MM.1S (cell line): ENCODE measurements around the gene ERAL1.

Source experiments
- CTCF ChIP-seq: fragments of 300-600 bp; sonication (generic); IDR thresholded peaks from 2 replicates; pipeline ENCODE4 v1.5.1; 2016; ENCODE audit warnings: antibody characterized with exemption, low read length, mixed read lengths
- EZH2phosphoT487 ChIP-seq: fragments of 300-600 bp; sonication (generic); IDR thresholded peaks from 2 replicates; pipeline ENCODE4 v1.6.1; 2018; ENCODE audit warnings: antibody characterized with exemption, low read length

- TF ChIP-seq CTCF (no peak), EZH2phosphoT487 (no peak)
These were observed 52.1 kb downstream of the ERAL1 start for GRCh38 chr17:28906706-28907438.
